ENCODE data around the gene RNASEL. TPM values are rescaled to one million over a fixed set of nuclear protein-coding genes. Genes with fewer than 3 reads are reported as not detected.

RNASEL gene
- polyA plus RNA-seq, 1 of the 3 experiments (the other 2 are of a cell fraction), result not detected

GRCh38 chr1:182631954-182632353 lies 42.9 kb upstream of the RNASEL start:
- no peak overlapping the region for H3K9ac ChIP-seq
- no peak for TF ChIP-seq RFX5 (IDR thresholded peaks at IDR 0.05; ENCODE audit: low read length)
- TF ChIP-seq CTCF (IDR thresholded peaks at IDR 0.05), result no peak
- no peak for TF ChIP-seq MEF2A (IDR thresholded peaks at IDR 0.05; ENCODE audit: borderline replicate concordance, low read depth)
- no peak for TF ChIP-seq USF2 (IDR thresholded peaks at IDR 0.05; ENCODE audit: borderline replicate concordance, low read depth, low read length)
- no peak for TF ChIP-seq MAX (IDR thresholded peaks at IDR 0.05; ENCODE audit: low read depth)
- no peak for TF ChIP-seq RAD21 (IDR thresholded peaks at IDR 0.05; ENCODE audit: low read length)
- no peak for TF ChIP-seq MXI1 (IDR thresholded peaks at IDR 0.05; ENCODE audit: low read depth, low read length)
- no peak for TF ChIP-seq TCF12 (IDR thresholded peaks at IDR 0.05)
- TF ChIP-seq FOXM1 (IDR thresholded peaks at IDR 0.05; ENCODE audit: low read depth), result no peak
- no peak for TF ChIP-seq YY1 (IDR thresholded peaks at IDR 0.05; ENCODE audit: low read depth)
- TF ChIP-seq NRF1 (IDR thresholded peaks at IDR 0.05; ENCODE audit: low read depth, low read length), result no peak
- no peak for TF ChIP-seq RXRA (IDR thresholded peaks at IDR 0.05; ENCODE audit: borderline replicate concordance, low read depth)
- TF ChIP-seq NFIC (IDR thresholded peaks at IDR 0.05; ENCODE audit: borderline replicate concordance), result no peak
- H3K27me3 ChIP-seq (ENCODE audit: insufficient read depth), result no peaks in the 10 kb centered on the region; the same call in 1 of the 2 replicates
- WGBS (ENCODE audit: low lambda C conversion rate), result 67% methylated on average over 1 of the region's 1 CpG
- H4K20me1 ChIP-seq (ENCODE audit: insufficient read depth), result no peaks in the 10 kb centered on the region
- POLR2A ChIA-PET, result no interaction called here
- H2AFZ ChIP-seq (ENCODE audit: low read depth), result no peak overlapping the region
- H3K36me3 ChIP-seq (replicated peaks in 1 of 2; ENCODE audit: control insufficient read depth in 1 of 2, insufficient read depth in 2 of 2, low read length in 1 of 2), result no peaks in the 10 kb centered on the region
- H3K4me1 ChIP-seq (ENCODE audit: control insufficient read depth in 1 of 2, insufficient read depth in 2 of 2, low read depth in 1 of 2, low read length in 1 of 2), result peaks cover 0 to 31% of the 10 kb centered on the region in 2 experiments; a peak in 1 of 4 replicates
- no peak overlapping the region for H3K27ac ChIP-seq (ENCODE audit: low read depth in 2 of 2, low read length in 1 of 2)
- CTCF ChIA-PET, result interaction anchor here (1.0 to 4.4 kb wide), 3 partner anchors 12 to 133 kb away, joined by 3 to 19 read pairs (median 4); no protein-coding TSS in a partner anchor
- no peaks in the 10 kb centered on the region for H3K9me3 ChIP-seq
- no peaks in the 10 kb centered on the region for H3K9me2 ChIP-seq
- no peaks in the 10 kb centered on the region for H3K79me2 ChIP-seq (ENCODE audit: insufficient read depth)
- H3K4me3 ChIP-seq (ENCODE audit: low read depth in 2 of 2, low read length in 1 of 2), result no peak overlapping the region
- H3K4me2 ChIP-seq, result no peak overlapping the region
- H3F3A ChIP-seq (replicated peaks; ENCODE audit: insufficient read depth), result no peaks in the 10 kb centered on the region
- DNase-seq, result no peak

GRCh38 chr1:182631053-182631677 lies 42.1 kb upstream of the RNASEL start:
- no peaks in the 10 kb centered on the region for H3K79me2 ChIP-seq (ENCODE audit: insufficient read depth)
- H3K4me3 ChIP-seq (ENCODE audit: low read depth in 2 of 2, low read length in 1 of 2), result no peak overlapping the region
- no peak overlapping the region for H3K9ac ChIP-seq
- TF ChIP-seq MAX (IDR thresholded peaks at IDR 0.05; ENCODE audit: low read depth) (no peak), FOXM1 (IDR thresholded peaks at IDR 0.05; ENCODE audit: low read depth) (no peak), EZH2phosphoT487 (IDR thresholded peaks at IDR 0.05; ENCODE audit: borderline replicate concordance, low read depth) (no peak)
- CTCF ChIA-PET, result interaction anchor here (1.3 kb wide), 1 partner anchor 133 kb away, joined by 3 read pairs; no protein-coding TSS in a partner anchor
- no peaks in the 10 kb centered on the region for H4K20me1 ChIP-seq (ENCODE audit: insufficient read depth)
- peaks cover 2 to 31% of the 10 kb centered on the region in 2 experiments; a peak in 3 of 4 replicates for H3K4me1 ChIP-seq (ENCODE audit: control insufficient read depth in 1 of 2, insufficient read depth in 2 of 2, low read depth in 1 of 2, low read length in 1 of 2)
- H3K36me3 ChIP-seq (replicated peaks in 1 of 2; ENCODE audit: control insufficient read depth in 1 of 2, insufficient read depth in 2 of 2, low read length in 1 of 2), result no peaks in the 10 kb centered on the region
- no peaks in the 10 kb centered on the region; the same call in 1 of the 2 replicates for H3K27me3 ChIP-seq (ENCODE audit: insufficient read depth)
- POLR2A ChIA-PET, result no interaction called here
- no peaks in the 10 kb centered on the region for H3F3A ChIP-seq (replicated peaks; ENCODE audit: insufficient read depth)
- no peak overlapping the region for H3K4me2 ChIP-seq
- H3K27ac ChIP-seq (ENCODE audit: low read depth in 2 of 2, low read length in 1 of 2), result no peak overlapping the region
- DNase-seq, result no peak
- H3K9me3 ChIP-seq, result no peaks in the 10 kb centered on the region
- no peak overlapping the region for H2AFZ ChIP-seq (ENCODE audit: low read depth)
- H3K9me2 ChIP-seq, result no peaks in the 10 kb centered on the region
